NOMO-1 treated with dmso at 0.1 percent for 144 hours (cell line): ENCODE measurements around the gene KRTAP4-8.
A peak's percentile ranks its signal among the peaks of the same experiment; 100 is the strongest.
"Not testable (repeated sequence)": the region's sequence is repeated elsewhere in the genome, so short reads cannot be mapped to it uniquely, and the experiment has no call there.

ENCODE experiments used
- DNase-seq: peaks from one replicate; lab custom pipeline; 2025; ENCODE audit not compliant: unreplicated experiment; lab: John Stamatoyannopoulos, UW

Gene KRTAP4-8

GRCh38 chr17:41098042-41098441, at the start of gene KRTAP4-8:
TSS of gene KRTAP4-8 (minus strand) at chr17:41098142. CDS start at chr17:41098084, 58 bp downstream.
- DNase-seq = no peak

GRCh38 chr17:41145261-41145660, 47.3 kb upstream of the KRTAP4-8 start:
- no peak for DNase-seq

GRCh38 chr17:41144846-41145245, 46.9 kb upstream of the KRTAP4-8 start:
- no peak for DNase-seq

DNA sequence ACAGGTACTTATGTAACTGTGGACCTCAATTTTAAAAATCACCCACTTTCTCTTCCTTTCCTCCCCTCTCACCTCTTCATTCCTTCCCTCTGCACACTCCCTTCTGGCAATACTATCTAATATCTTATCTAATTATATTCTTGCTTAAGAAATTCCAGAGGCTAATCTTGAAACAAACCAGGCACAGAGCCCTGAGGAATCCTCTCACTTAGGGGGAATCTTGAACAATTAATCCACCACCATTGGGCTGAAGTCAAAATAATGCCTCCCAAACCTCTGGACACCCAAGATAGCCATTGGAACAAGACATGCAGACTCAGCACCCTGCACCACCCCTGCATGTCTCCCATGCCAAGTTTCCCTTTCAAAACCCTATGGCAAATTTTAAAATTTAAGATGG, 43.4 kb upstream of the KRTAP4-8 start:
- no peak for DNase-seq

- DNase-seq = no peak
Measured at GRCh38 chr17:41140360-41141131, 42.6 kb upstream of the KRTAP4-8 start, which contains the start of gene KRTAP4-6. TSS of gene KRTAP4-6 (minus strand) at chr17:41140544. CDS start at chr17:41140487, 57 bp downstream.

- not testable (repeated sequence) for DNase-seq
Measured at GRCh38 chr17:41139865-41140264, 41.9 kb upstream of the KRTAP4-8 start.

DNA sequence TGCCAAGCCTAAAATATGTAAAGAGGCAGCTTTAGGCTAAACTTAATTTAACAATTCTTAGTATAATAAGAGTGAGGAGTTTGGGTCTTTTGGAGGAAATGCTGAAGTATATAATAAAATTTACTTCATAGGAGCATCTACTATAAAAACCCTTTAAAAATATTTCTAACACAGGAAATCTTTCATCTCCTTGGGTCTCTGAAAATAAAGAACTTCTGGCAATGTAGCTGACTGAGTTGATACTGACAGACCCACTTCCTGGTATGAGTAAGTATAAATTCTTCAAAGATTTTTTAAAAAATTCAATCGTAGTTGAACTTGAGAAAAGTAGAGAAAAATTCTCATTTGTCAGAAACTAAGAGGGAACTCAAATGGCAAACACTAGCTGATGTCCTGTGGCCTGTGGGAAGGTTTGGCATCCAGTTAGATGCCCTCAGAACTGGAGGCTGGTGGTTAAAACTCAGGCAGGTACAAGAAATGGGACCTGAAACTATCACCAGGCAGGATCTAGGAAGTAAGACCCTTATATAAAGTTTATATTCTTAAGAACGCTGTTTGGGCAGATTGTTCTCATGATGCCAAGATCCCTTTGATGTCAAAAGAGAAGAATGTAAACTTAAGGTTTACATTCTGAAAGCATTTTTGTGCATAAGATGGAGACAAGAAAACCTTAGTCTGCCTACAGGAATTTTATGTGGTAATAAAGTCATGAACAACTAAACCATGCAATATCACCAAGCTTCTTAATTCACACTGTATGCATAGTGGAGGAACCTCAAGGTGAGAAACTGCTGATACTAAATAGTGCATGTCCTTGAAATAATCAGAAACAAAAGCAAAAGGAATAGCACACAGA, 36.2 kb upstream of the KRTAP4-8 start:
- DNase-seq = no peak

DNA sequence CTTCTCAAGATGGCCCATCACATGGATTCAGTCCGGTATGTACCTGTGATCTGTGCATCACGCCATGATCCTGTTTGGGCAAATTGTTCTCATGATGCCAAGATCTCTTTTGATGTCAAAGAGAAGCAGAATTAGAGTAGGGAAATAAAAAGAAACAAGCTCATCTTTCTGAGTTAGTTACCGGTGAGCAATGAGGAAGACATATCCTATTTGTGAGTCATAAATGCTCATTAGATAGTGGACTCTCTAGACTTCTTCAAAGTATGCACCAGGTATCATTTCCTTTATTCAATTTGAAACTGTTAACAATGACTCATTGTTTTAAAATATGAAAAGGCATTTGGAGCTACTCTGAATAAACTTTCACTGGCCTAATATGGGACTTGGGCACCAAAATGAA, 34.0 kb upstream of the KRTAP4-8 start:
- DNase-seq = no peak

DNA sequence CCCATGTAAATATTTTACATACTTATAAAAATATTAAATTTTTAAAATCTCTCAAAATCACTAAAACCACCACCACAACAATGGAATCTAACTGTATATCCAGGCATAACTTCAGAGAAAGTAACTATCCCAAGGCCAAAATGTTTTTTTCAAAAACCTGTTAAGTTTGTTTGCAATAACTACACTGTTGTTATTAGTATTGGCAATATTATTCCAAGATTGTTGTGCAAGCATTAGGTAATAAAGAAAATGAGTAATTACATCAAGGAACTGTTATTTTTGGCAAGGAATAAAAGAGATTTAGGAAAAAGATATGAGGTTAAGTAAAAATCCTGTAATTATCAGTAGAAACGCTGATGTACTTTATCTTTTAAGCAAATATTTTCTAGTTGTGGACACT, 29.4 kb upstream of the KRTAP4-8 start:
- no peak for DNase-seq

DNA sequence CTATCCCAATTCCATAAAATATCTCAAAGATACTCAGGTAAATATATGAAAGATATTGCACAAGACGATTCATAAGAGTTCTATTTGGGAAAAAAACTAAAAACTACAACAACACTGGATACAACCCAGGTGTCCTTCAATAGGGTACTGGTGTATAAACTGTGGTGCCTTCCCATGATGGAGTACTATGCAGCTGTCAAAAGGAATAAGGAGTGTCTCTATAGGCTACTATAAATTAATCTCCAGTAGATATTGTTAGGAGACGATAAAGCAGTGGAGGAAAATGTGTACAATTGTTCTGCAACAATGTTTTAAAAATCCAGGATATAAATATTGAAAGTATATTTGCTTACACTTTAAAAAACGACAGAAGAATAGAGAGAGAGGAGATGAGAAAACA, 28.5 kb upstream of the KRTAP4-8 start:
- DNase-seq = no peak

DNA sequence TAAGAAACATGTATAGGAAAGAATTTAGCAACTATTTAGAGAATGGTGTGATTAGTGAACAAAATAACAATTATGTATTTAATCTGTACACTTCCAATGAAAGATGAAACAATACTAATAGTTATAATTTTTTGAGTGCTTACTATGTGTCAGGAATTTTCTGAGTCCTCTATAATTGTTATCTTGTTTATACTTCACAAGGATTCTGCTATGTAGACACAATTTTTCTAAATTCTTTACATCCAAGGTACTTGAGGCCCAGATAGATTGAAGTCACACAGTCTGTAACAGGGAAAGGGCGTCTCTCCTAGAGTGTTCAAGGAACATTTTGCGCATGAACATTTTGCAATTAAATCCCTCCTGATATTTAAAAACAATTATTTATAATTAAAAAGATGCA, 27.1 kb upstream of the KRTAP4-8 start:
- DNase-seq = no peak

DNA sequence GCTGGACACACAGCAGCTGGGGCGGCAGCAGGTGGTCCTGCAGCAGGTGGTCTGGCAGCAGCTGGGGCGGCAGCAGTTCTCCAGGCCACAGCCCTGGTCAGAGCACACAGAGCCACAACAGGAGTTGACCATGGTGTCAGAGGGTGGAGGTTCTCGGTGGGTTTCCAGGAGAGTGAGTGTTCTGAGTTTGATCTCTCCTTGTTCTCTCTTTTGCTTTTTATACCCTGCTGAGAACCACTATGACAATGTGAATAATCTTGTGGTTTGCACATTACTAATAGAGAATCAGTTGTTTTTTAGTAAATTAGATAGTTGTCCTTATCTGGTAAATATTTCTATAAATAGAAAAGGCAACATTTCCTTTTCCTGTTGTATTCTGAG, 26.0 kb upstream of the KRTAP4-8 start, which contains the start of gene KRTAP4-12:
TSS of gene KRTAP4-12 (minus strand) at position 192 of the 381 bp plus-strand sequence. CDS start at position 132, 60 bp downstream.
- not testable (repeated sequence) for DNase-seq

DNA sequence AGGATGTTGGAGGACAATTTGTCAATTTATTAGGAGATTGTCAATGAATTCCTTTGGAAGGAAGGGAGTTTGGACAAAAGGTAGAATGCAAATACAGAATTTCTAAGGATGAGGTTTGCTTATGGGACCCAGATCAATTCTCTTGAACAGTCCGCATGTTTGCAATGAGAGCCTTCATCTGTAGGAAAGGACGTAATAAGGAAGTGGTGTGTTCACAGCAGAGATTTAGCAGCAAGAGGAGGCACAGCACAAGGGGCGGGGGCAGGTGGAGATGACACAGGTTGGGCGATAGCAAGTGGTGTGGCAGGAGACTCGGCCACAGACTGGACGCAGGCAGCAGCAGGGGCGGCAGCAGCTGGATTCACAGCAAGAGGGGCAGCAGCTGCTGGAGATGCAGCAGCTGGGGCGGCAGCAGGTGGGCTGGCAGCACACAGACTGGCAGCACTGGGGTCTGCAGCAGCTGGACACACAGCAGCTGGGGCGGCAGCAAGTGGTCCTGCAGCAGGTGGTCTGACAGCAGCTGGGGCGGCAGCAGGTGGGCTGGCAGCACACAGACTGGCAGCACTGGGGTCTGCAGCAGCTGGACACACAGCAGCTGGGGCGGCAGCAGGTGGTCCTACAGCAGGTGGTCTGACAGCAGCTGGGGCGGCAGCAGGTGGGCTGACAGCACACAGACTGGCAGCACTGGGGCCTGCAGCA, 25.5 kb upstream of the KRTAP4-8 start:
- not testable (repeated sequence) for DNase-seq

GRCh38 chr17:41121742-41122141, 23.8 kb upstream of the KRTAP4-8 start:
- no peak for DNase-seq

- not testable (repeated sequence) for DNase-seq
Measured at GRCh38 chr17:41119696-41120690, 22.1 kb upstream of the KRTAP4-8 start.

- no peak for DNase-seq
Measured at GRCh38 chr17:41118721-41119120, 20.8 kb upstream of the KRTAP4-8 start.

GRCh38 chr17:41117846-41118386, 20.0 kb upstream of the KRTAP4-8 start, which contains the start of gene KRTAP4-11:
TSS of gene KRTAP4-11 (minus strand) at chr17:41118373. CDS start at chr17:41118315, 58 bp downstream.
- not testable (repeated sequence) for DNase-seq

GRCh38 chr17:41116297-41116696, 18.4 kb upstream of the KRTAP4-8 start:
- DNase-seq = peak; percentile 56

DNA sequence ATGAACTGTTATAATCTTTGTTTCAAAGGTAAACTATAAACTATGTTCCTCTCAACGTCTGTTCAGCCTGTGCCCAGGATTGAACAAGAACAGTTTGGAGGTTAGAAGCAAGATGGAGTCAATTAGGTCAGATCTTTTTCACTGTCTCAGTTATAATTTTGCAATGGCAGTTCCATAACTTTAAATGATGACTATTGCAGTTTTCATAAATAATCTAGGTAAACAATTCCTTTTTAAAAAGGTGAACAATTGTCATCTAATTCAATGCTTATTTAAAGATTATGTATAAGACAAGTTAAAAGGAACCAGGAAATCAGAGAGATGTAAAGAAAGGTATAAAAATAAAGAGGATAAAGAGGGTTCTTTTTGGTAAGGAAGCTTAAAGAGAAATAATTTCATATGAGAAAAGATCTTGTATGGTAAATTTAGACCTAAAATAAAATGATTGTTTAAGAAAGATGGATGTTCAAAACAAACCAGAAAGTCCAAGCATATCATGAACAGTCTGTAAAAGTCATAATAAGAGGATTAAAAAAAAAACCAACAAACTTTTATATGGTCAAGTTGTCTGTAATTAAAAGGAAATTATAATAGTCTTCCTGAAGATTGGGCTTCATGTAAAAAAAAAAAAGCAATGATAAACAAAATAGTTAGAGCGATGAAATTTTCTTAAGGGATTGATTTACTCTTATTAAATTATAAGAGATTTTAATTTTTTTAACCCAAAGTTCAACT, 13.4 kb upstream of the KRTAP4-8 start:
- no peak for DNase-seq
